ENCODE results near the gene GRSF1.

GRSF1 gene

GRCh38 chr4:70839589-70840093 lies at the start of gene GRSF1:
TSS of gene GRSF1 (minus strand) at chr4:70839890. CDS start at chr4:70839827, 63 bp downstream.
- TF ChIP-seq, protein P1, sequence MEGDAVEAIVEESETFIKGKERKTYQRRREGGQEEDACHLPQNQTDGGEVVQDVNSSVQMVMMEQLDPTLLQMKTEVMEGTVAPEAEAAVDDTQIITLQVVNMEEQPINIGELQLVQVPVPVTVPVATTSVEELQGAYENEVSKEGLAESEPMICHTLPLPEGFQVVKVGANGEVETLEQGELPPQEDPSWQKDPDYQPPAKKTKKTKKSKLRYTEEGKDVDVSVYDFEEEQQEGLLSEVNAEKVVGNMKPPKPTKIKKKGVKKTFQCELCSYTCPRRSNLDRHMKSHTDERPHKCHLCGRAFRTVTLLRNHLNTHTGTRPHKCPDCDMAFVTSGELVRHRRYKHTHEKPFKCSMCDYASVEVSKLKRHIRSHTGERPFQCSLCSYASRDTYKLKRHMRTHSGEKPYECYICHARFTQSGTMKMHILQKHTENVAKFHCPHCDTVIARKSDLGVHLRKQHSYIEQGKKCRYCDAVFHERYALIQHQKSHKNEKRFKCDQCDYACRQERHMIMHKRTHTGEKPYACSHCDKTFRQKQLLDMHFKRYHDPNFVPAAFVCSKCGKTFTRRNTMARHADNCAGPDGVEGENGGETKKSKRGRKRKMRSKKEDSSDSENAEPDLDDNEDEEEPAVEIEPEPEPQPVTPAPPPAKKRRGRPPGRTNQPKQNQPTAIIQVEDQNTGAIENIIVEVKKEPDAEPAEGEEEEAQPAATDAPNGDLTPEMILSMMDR (IDR thresholded peaks at IDR 0.05; ENCODE audit: low read depth, low read length): no peak
- H3K4me3 ChIP-seq (replicated peaks in 1 of 2; ENCODE audit: low read depth in 2 of 2, low read length in 2 of 2): peak within 1 kb of the TSS; percentile 61 to 86
- peak; percentile 92 to 96 for DNase-seq (ENCODE audit: low read depth in 2 of 2)

- TF ChIP-seq, protein P1 (IDR thresholded peaks at IDR 0.05; ENCODE audit: low read depth, low read length): no peak
- H3K4me3 ChIP-seq (replicated peaks in 1 of 2; ENCODE audit: low read depth in 2 of 2, low read length in 2 of 2): no peak overlapping the region
- DNase-seq (ENCODE audit: low read depth in 2 of 2): no peak
These were observed 45.5 kb upstream of the GRSF1 start for GRCh38 chr4:70885174-70885573.

- no peak for DNase-seq (ENCODE audit: low read depth in 2 of 2)
- H3K4me3 ChIP-seq (replicated peaks in 1 of 2; ENCODE audit: low read depth in 2 of 2, low read length in 2 of 2): no peak overlapping the region
- TF ChIP-seq, protein P1 (IDR thresholded peaks at IDR 0.05; ENCODE audit: low read depth, low read length): no peak
These were observed 41.0 kb upstream of the GRSF1 start for GRCh38 chr4:70880739-70881138.

DNA sequence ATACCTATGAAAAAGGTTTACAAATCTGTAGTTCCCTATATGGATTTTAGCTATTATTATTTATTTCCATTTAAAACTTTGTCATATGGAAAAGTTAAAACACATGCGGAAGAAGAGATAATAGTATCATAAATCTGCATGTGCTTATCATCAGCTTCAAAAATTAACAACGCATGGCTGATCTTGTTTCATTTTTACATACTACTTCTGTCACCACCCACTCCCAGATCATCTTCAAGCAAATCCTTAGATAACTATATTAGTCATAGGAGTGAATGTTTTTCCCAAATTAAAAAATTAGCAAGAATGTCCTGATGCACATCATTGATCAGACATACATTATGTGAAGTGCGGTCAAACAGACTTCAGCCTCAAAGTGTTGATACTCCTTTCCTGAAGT lies 37.9 kb upstream of the GRSF1 start:
- no peak overlapping the region for H3K4me3 ChIP-seq (replicated peaks in 1 of 2; ENCODE audit: low read depth in 2 of 2, low read length in 2 of 2)
- TF ChIP-seq, protein P1 (IDR thresholded peaks at IDR 0.05; ENCODE audit: low read depth, low read length): no peak
- DNase-seq (ENCODE audit: low read depth in 2 of 2): no peak

- no peak overlapping the region for H3K4me3 ChIP-seq (replicated peaks in 1 of 2; ENCODE audit: low read depth in 2 of 2, low read length in 2 of 2)
- no peak for DNase-seq (ENCODE audit: low read depth in 2 of 2)
- TF ChIP-seq, protein P1 (IDR thresholded peaks at IDR 0.05; ENCODE audit: low read depth, low read length): no peak
These were observed 34.8 kb upstream of the GRSF1 start for GRCh38 chr4:70874268-70875156.

GRCh38 chr4:70873216-70873615 lies 33.5 kb upstream of the GRSF1 start:
- no peak for DNase-seq (ENCODE audit: low read depth in 2 of 2)
- H3K4me3 ChIP-seq (replicated peaks in 1 of 2; ENCODE audit: low read depth in 2 of 2, low read length in 2 of 2): no peak overlapping the region

More at GRCh38 chr4:70873216-70873615, 33.5 kb upstream of the GRSF1 start:
- TF ChIP-seq, protein P1 (IDR thresholded peaks at IDR 0.05; ENCODE audit: low read depth, low read length): no peak

All from cardiac fibroblast (primary cell).